Esophagus squamous epithelium (tissue), 4 donors: ENCODE measurements around the gene SPTBN2.

Source experiments
- POLR2A ChIP-seq, 4 donors: fragments of 450-650 bp; IDR thresholded peaks; one replicate each; pipeline ENCODE4 v1.6.1; 2017; ENCODE audit warnings: antibody characterized with exemption in 4 of 4, mild to moderate bottlenecking in 4 of 4, moderate library complexity in 3 of 4
- TF ChIP-seq, protein P1 (sequence below), 6 experiments: fragments of 450-650 bp in 4 of 6; fragments of 200-600 bp in 2 of 6; sonication (generic) in 2 of 6; IDR thresholded peaks; one replicate each; pipeline ENCODE4 v1.5.1; 2016 to 2019; ENCODE audit warnings: antibody characterized with exemption in 6 of 6, mild to moderate bottlenecking in 4 of 6, moderate library complexity in 4 of 6

DNA sequence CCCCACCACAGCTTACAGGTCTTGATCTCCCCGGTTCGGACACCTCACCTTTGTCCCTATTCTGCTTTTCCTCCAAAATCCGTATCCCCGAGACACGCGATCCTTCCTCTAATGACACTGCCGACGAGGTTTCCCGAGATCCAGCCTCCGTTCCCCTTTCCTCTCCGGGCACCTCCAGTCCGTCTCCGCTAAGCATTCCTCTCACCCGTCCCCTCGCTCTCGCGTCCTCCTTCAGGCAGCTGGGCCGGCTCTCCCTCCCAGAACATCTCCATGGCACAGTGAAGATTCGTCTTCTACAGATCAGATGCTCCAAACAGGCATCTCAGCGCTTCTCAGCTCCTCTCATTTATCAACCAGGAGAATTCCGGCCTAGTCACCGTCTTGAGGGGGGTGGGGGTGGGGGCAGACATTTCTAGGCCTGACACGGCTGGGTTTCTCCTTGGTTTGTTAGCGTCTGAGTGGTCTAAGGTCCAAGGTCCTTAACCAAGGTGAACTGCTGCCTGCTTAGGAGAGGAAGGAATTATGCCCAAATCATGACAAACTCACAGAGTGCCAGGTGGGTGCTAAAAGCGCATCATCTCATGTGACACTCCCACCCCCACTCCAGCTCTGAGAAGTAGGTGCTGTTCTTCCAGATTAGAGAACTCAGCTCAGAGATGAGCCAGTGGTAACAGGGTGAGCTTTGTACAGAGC, at the start of gene SPTBN2:
- TF ChIP-seq, protein P1, sequence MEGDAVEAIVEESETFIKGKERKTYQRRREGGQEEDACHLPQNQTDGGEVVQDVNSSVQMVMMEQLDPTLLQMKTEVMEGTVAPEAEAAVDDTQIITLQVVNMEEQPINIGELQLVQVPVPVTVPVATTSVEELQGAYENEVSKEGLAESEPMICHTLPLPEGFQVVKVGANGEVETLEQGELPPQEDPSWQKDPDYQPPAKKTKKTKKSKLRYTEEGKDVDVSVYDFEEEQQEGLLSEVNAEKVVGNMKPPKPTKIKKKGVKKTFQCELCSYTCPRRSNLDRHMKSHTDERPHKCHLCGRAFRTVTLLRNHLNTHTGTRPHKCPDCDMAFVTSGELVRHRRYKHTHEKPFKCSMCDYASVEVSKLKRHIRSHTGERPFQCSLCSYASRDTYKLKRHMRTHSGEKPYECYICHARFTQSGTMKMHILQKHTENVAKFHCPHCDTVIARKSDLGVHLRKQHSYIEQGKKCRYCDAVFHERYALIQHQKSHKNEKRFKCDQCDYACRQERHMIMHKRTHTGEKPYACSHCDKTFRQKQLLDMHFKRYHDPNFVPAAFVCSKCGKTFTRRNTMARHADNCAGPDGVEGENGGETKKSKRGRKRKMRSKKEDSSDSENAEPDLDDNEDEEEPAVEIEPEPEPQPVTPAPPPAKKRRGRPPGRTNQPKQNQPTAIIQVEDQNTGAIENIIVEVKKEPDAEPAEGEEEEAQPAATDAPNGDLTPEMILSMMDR (IDR thresholded peaks at IDR 0.05), result no peak
- no peak for TF ChIP-seq POLR2A (IDR thresholded peaks at IDR 0.05)
